WERI-Rb-1 (cell line): Measurements from ENCODE around the gene OR13J1.
"Not testable (repeated sequence)": the region's sequence is repeated elsewhere in the genome, so short reads cannot be mapped to it uniquely, and the experiment has no call there.

Experiments used
- DNase-seq: peaks from one replicate; pipeline ENCODE4 v3.0.0-alpha.2; 2020
- H3K27ac ChIP-seq: fragments of 250-450 bp; sonication (Bioruptor Pico); 2 replicates; pipeline ENCODE4 v1.5.1; 2020; ENCODE audit warnings: mild to moderate bottlenecking, moderate library complexity
- H3K27me3 ChIP-seq: fragments of 250-450 bp; sonication (Bioruptor Pico); 2 replicates; pipeline ENCODE4 v1.5.1; 2021; ENCODE audit warnings: mild to moderate bottlenecking, low read depth, moderate library complexity; ENCODE audit not compliant: insufficient read depth, severe bottlenecking
- H3K36me3 ChIP-seq: fragments of 250-450 bp; sonication (Bioruptor Pico); 2 replicates; pipeline ENCODE4 v1.5.1; 2020; ENCODE audit warnings: mild to moderate bottlenecking, moderate library complexity
- H3K4me3 ChIP-seq: 2 replicates; pipeline ENCODE4 v1.5.1; 2011; ENCODE audit warnings: low read depth, mild to moderate bottlenecking, control low read depth, low read length
- H3K9me3 ChIP-seq: fragments of 250-450 bp; sonication (Bioruptor Pico); 2 replicates; pipeline ENCODE4 v1.5.1; 2021; ENCODE audit warnings: mild to moderate bottlenecking, moderate library complexity; ENCODE audit not compliant: severe bottlenecking
- CTCF ChIP-seq: IDR thresholded peaks from 2 replicates; pipeline ENCODE4 v1.5.1; 2011; ENCODE audit warnings: low read depth, mild to moderate bottlenecking, control low read depth, inconsistent platforms, low read length

The OR13J1 gene

GRCh38 chr9:35896570-35896969 is 26.4 kb upstream of the OR13J1 start:
- no peak for TF ChIP-seq CTCF
- Histone ChIP-seq H3K27me3 (no peaks in the 10 kb centered on the region), H3K27ac (no peak overlapping the region), H3K9me3 (no peaks in the 10 kb centered on the region), H3K4me3 (no peak overlapping the region), H3K36me3 (no peaks in the 10 kb centered on the region)
- DNase-seq, result no peak

DNA sequence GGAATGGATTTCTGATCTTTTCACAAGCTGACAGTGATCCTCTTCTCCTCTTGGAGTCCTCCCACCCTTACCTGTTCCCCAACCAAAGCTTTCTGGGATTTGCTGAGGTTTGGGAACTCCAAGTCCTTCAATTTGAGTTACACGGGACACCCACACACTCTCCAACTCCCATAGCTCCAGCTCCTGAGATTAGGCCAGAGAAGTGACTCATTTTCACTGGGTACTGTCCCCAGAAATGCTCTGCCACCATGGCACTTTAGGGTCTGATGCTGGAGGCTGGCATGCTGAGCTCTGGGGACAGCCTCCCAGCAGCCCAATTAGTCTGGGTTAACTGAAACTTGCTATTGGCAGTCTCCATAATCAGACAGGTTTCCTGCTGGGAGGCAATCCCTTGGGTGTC is 21.9 kb upstream of the OR13J1 start:
- Histone ChIP-seq H3K27me3 (no peaks in the 10 kb centered on the region), H3K36me3 (no peaks in the 10 kb centered on the region), H3K9me3 (no peaks in the 10 kb centered on the region), H3K4me3 (no peak overlapping the region), H3K27ac (no peak overlapping the region)
- no peak for DNase-seq
- TF ChIP-seq CTCF, result no peak

GRCh38 chr9:35891646-35892045 is 21.4 kb upstream of the OR13J1 start:
- Histone ChIP-seq H3K27me3 (no peaks in the 10 kb centered on the region), H3K4me3 (no peak overlapping the region), H3K36me3 (no peaks in the 10 kb centered on the region), H3K27ac (no peak overlapping the region), H3K9me3 (no peaks in the 10 kb centered on the region)
- no peak for DNase-seq
- no peak for TF ChIP-seq CTCF

- not testable (repeated sequence) for H3K9me3 ChIP-seq, H3K36me3 ChIP-seq, H3K27ac ChIP-seq, H3K27me3 ChIP-seq, DNase-seq, H3K4me3 ChIP-seq
Observed at GRCh38 chr9:35884908-35885307, 14.7 kb upstream of the OR13J1 start.

GRCh38 chr9:35882996-35883395 is 12.8 kb upstream of the OR13J1 start:
- no peaks in the 10 kb centered on the region for H3K27me3 ChIP-seq
- H3K27ac ChIP-seq, result no peak overlapping the region
- H3K9me3 ChIP-seq, result no peaks in the 10 kb centered on the region
- no peak for TF ChIP-seq CTCF
- H3K36me3 ChIP-seq, result no peaks in the 10 kb centered on the region
- DNase-seq, result no peak
- no peak overlapping the region for H3K4me3 ChIP-seq

DNA sequence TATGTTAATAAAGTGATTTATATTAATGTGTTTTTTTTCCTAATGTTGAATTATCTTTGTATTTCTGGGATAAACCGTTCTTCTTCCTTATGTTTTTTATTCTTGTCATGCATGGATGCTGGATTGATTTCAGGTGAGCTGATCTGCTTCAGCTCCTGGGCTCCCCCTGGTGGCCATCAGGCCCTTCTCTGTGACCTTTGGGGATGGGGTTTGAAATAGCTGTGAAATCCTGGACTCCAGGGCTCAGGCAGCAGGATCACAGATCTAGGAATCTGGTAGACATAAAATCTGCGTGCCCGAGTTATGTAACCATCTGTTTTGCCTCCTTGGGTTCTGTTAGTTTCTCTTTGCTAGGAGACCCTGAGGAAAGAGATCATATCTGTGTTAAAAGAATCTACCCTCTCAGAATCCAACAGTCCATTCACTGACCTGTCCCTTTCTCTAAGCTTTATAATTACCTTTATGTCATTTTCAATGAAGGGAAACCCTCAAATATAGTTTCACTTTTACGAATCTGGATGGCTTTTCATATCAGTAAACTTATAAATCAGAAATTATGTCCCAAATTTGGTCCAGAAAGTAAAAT is 12.2 kb upstream of the OR13J1 start:
- peak; percentile 84 for DNase-seq
- no peaks in the 10 kb centered on the region for H3K9me3 ChIP-seq
- H3K36me3 ChIP-seq, result no peaks in the 10 kb centered on the region
- H3K4me3 ChIP-seq, result no peak overlapping the region
- no peak overlapping the region for H3K27ac ChIP-seq
- no peaks in the 10 kb centered on the region for H3K27me3 ChIP-seq
- peak; percentile 82 for TF ChIP-seq CTCF
